SK-N-SH (cell line): ENCODE data around the gene ABLIM2. TPM values are rescaled to one million over a fixed set of nuclear protein-coding genes. Genes with fewer than 3 reads are reported as not detected.
A peak's percentile ranks its signal among the peaks of the same experiment; 100 is the strongest.

Experiments
- CTCF ChIA-PET: fragments of 300-600, 350-600 bp; formaldehyde crosslinking; extraction: SDS; loops from one replicate; lab custom pipeline; 2021; lab: Yijun Ruan, JAX
- POLR2A ChIA-PET: fragments of 350-600 bp; sonication (Branson Sonifier 250); formaldehyde crosslinking; extraction: SDS; loops from one replicate; lab custom pipeline; 2020; ENCODE audit warnings: antibody characterized with exemption, inconsistent platforms; lab: Yijun Ruan, JAX
- DNase-seq: peaks from one replicate; pipeline ENCODE4 v3.0.0; 2012
- H2AFZ ChIP-seq: fragments of 200-600 bp; sonication (generic); 2 replicates; pipeline ENCODE4 v1.8.1; 2016; ENCODE audit warnings: antibody characterized with exemption, mild to moderate bottlenecking, low read depth
- H3F3A ChIP-seq: fragments of 200-600 bp; sonication (generic); replicated peaks from 2 replicates; pipeline ENCODE3; 2016; ENCODE audit warnings: antibody characterized with exemption, mild to moderate bottlenecking; ENCODE audit not compliant: insufficient read depth
- H3K27ac ChIP-seq, 2 experiments: fragments of 200-500 bp in 1 of 2; fragments of 200-600 bp in 1 of 2; sonication (Bioruptor generic) in 1 of 2; sonication (generic), shearing (Covaris generic) in 1 of 2; 2 replicates each; pipeline versions ENCODE4 v1.5.1 to v1.6.1; 2014 to 2016; ENCODE audit warnings: low read depth in 2 of 2, inconsistent platforms in 1 of 2, low read length in 1 of 2, mild to moderate bottlenecking in 1 of 2, mixed read lengths in 1 of 2
- H3K27me3 ChIP-seq: fragments of 200-600 bp; sonication (generic), shearing (Covaris generic); 2 replicates; pipeline ENCODE4 v1.6.1; 2016; ENCODE audit warnings: mixed run types; ENCODE audit not compliant: insufficient read depth
- H3K36me3 ChIP-seq, 2 experiments: fragments of 200-500 bp in 1 of 2; fragments of 200-600 bp in 1 of 2; sonication (Bioruptor generic) in 1 of 2; sonication (generic) in 1 of 2; replicated peaks in 1 of 2; 2 replicates each; pipeline versions ENCODE3 to v1.5.1; 2014 to 2016; ENCODE audit warnings: low read length in 1 of 2, mild to moderate bottlenecking in 1 of 2; ENCODE audit not compliant: insufficient read depth in 2 of 2, control insufficient read depth in 1 of 2
- H3K4me1 ChIP-seq, 2 experiments: fragments of 200-500 bp in 1 of 2; fragments of 200-600 bp in 1 of 2; sonication (Bioruptor generic) in 1 of 2; sonication (generic), shearing (Covaris generic) in 1 of 2; 2 replicates each; pipeline versions ENCODE4 v1.5.1 to v1.6.1; 2014 to 2016; ENCODE audit warnings: low read depth in 1 of 2, low read length in 1 of 2, mixed run types in 1 of 2; ENCODE audit not compliant: insufficient read depth in 2 of 2, control insufficient read depth in 1 of 2
- H3K4me2 ChIP-seq: fragments of 200-600 bp; sonication (generic), shearing (Covaris generic); 2 replicates; pipeline ENCODE4 v1.6.1; 2017; ENCODE audit warnings: mixed run types
- H3K4me3 ChIP-seq, 2 experiments: fragments of 200-500 bp in 1 of 2; fragments of 200-600 bp in 1 of 2; sonication (Bioruptor generic) in 1 of 2; sonication (generic), shearing (Covaris generic) in 1 of 2; 2 replicates each; pipeline versions ENCODE4 v1.5.1 to v1.8.1; 2014 to 2016; ENCODE audit warnings: low read depth in 2 of 2, inconsistent platforms in 1 of 2, low read length in 1 of 2, mild to moderate bottlenecking in 1 of 2, mixed read lengths in 1 of 2, moderate library complexity in 1 of 2
- H3K79me2 ChIP-seq: fragments of 200-600 bp; sonication (generic); 2 replicates; pipeline ENCODE4 v1.8.1; 2017; ENCODE audit warnings: mild to moderate bottlenecking; ENCODE audit not compliant: insufficient read depth
- H3K9ac ChIP-seq: fragments of 200-600 bp; sonication (generic); 2 replicates; pipeline ENCODE4 v1.6.1; 2017; ENCODE audit warnings: mixed run types
- H3K9me2 ChIP-seq: fragments of 200-600 bp; sonication (generic); 2 replicates; pipeline ENCODE4 v1.6.1; 2017; ENCODE audit warnings: mixed run types
- H3K9me3 ChIP-seq: fragments of 200-600 bp; sonication (generic); 2 replicates; pipeline ENCODE4 v1.6.1; 2017; ENCODE audit warnings: mixed run types, mild to moderate bottlenecking, moderate library complexity
- H4K20me1 ChIP-seq: fragments of 200-600 bp; sonication (generic); 2 replicates; pipeline ENCODE4 v1.6.1; 2017; ENCODE audit warnings: mild to moderate bottlenecking, mixed run types; ENCODE audit not compliant: insufficient read depth
- CTCF ChIP-seq: fragments of 200-600 bp; sonication (generic); IDR thresholded peaks from 2 replicates; pipeline ENCODE4 v1.6.1; 2017; ENCODE audit warnings: antibody characterized with exemption, mild to moderate bottlenecking, moderate library complexity
- ELF1 ChIP-seq: IDR thresholded peaks from 2 replicates; pipeline ENCODE4 v1.4.0; 2012
- FOXM1 ChIP-seq: IDR thresholded peaks from 2 replicates; pipeline ENCODE4 v1.4.0; 2012; ENCODE audit warnings: low read depth, mild to moderate bottlenecking
- GATA2 ChIP-seq: sonication (generic); formaldehyde crosslinking; IDR thresholded peaks from 2 replicates; pipeline ENCODE4 v1.5.0; 2020; ENCODE audit warnings: mild to moderate bottlenecking, missing genetic modification reagents
- JUND ChIP-seq: IDR thresholded peaks from 2 replicates; pipeline ENCODE4 v1.4.0; 2012
- MAX ChIP-seq: IDR thresholded peaks from 2 replicates; pipeline ENCODE4 v1.4.0; 2012; ENCODE audit warnings: low read depth
- RAD21 ChIP-seq: IDR thresholded peaks from 2 replicates; pipeline ENCODE4 v1.6.1; 2012; ENCODE audit warnings: mild to moderate bottlenecking, low read length
- RCOR1 ChIP-seq: fragments of 150-350 bp; IDR thresholded peaks from 2 replicates; pipeline ENCODE4 v1.6.1; 2017; ENCODE audit warnings: antibody characterized with exemption, low read length
- REST ChIP-seq: IDR thresholded peaks from 2 replicates; pipeline ENCODE4 v1.6.1; 2012; ENCODE audit warnings: mild to moderate bottlenecking, low read depth, low read length, moderate library complexity
- RXRA ChIP-seq: IDR thresholded peaks from 2 replicates; pipeline ENCODE4 v1.4.0; 2012; ENCODE audit warnings: low read depth, mild to moderate bottlenecking, borderline replicate concordance
- SMC3 ChIP-seq: IDR thresholded peaks from 2 replicates; pipeline ENCODE4 v1.6.1; 2012; ENCODE audit warnings: low read depth, low read length, improper control_type of control experiment
- WGBS: methylation state at CpG from one replicate; pipeline ENCODE4 v1.1.6; 2017; ENCODE audit warnings: low lambda C conversion rate; 5-methylcytosine and 5-hydroxymethylcytosine counted together
- polyA plus RNA-seq, 3 experiments: library from polyadenylated mRNA; depleted of rRNA; stranded (reverse); fragments of >200 nt; gene quantifications; 2 replicates each; pipeline ENCODE4 v1.2.3, GENCODE V29; 2012

Gene ABLIM2
- polyA plus RNA-seq, 1 of the 3 experiments (the other 2 are of a cell fraction): 0.53 TPM

DNA sequence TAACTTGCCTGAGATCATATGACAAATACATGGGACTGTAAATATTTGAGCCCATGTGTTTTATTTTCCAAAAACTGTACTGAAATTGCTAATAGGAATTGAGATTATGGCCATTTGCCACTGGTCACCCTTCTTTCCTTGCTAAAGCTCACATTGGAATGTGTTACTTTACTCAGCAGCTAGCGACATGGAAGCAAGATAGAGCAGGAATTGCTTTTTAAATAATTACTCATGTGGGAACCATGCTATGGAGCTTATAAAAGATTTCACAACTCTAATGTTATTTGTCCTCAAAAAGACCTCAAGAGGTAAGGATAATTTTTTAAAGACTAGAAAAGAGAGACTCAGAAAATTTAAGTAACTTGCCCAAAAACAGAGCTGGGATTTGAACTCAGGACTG lies 170.2 kb downstream of the ABLIM2 start:
- no peaks in the 10 kb centered on the region for H3K27me3 ChIP-seq
- no peaks in the 10 kb centered on the region; a peak in 1 of 4 replicates for H3K4me1 ChIP-seq
- H3K36me3 ChIP-seq: no peaks in the 10 kb centered on the region
- no peak overlapping the region for H3K9ac ChIP-seq
- H3K27ac ChIP-seq: no peak overlapping the region
- H3K9me2 ChIP-seq: no peaks in the 10 kb centered on the region
- DNase-seq: no peak
- no peak overlapping the region for H2AFZ ChIP-seq
- 50% methylated on average over 1 of the region's 1 CpG for WGBS
- no peaks in the 10 kb centered on the region for H4K20me1 ChIP-seq
- TF ChIP-seq RXRA (no peak), MAX (no peak), GATA2 (CRISPR knock-in tag) (no peak), ELF1 (no peak), FOXM1 (no peak), JUND (no peak)
- ChIA-PET CTCF (interaction anchor here (0.7 to 11.0 kb wide), 33 partner anchors 9 to 245 kb away, joined by 3 to 209 read pairs (median 5); partner anchors contain the start of gene AFAP1), POLR2A (no interaction called here)
- H3K79me2 ChIP-seq: peaks cover 4% of the 10 kb centered on the region; the same call in 1 of the 2 replicates
- H3F3A ChIP-seq: peaks cover 4% of the 10 kb centered on the region
- H3K9me3 ChIP-seq: no peaks in the 10 kb centered on the region
- no peak overlapping the region for H3K4me3 ChIP-seq
- no peak overlapping the region for H3K4me2 ChIP-seq

- Histone ChIP-seq H3K36me3 (no peaks in the 10 kb centered on the region), H3F3A (peaks cover 4% of the 10 kb centered on the region), H3K9ac (no peak overlapping the region), H3K4me2 (no peak overlapping the region), H3K4me3 (no peak overlapping the region; a peak in 1 of 4 replicates), H3K27me3 (no peaks in the 10 kb centered on the region), H3K9me2 (no peaks in the 10 kb centered on the region), H3K79me2 (peaks cover 4% of the 10 kb centered on the region; the same call in 1 of the 2 replicates), H3K4me1 (no peaks in the 10 kb centered on the region; a peak in 1 of 4 replicates), H3K27ac (no peak overlapping the region), H3K9me3 (no peaks in the 10 kb centered on the region), H2AFZ (no peak overlapping the region), H4K20me1 (no peaks in the 10 kb centered on the region)
- 48% methylated on average over 10 of the region's 10 CpGs for WGBS
- TF ChIP-seq MAX: no peak
- TF ChIP-seq RCOR1: 0 out of 2 replicates have a peak, but pooled peaks have one; percentile 9
- peak; percentile 88 for TF ChIP-seq CTCF
- peak; percentile 91 for TF ChIP-seq SMC3
- 0 out of 2 replicates have a peak, but pooled peaks have one; percentile 4 for TF ChIP-seq REST
- peak; percentile 96 for TF ChIP-seq RAD21
- ChIA-PET CTCF (interaction anchor here (0.7 to 11.0 kb wide), 52 partner anchors 8 to 887 kb away, joined by 3 to 209 read pairs (median 4); partner anchors contain the start of gene AFAP1), POLR2A (no interaction called here)
- DNase-seq: peak; percentile 86
These were observed 171.2 kb downstream of the ABLIM2 start for GRCh38 chr4:7987148-7987989.
